Subcutaneous adipose tissue (tissue), 4 donors: Measurements from ENCODE around the gene CPT1B. TPM values are rescaled to one million over a fixed set of nuclear protein-coding genes. Genes with fewer than 3 reads are reported as not detected.

Experiments used
- total RNA-seq, 4 donors: library from RNA; depleted of rRNA; stranded (reverse); fragments of >200 nt; gene quantifications; one replicate each; pipeline ENCODE4 v1.1.0, GENCODE V29; 2016
- TF ChIP-seq, protein P1 (sequence below): fragments of 450-650 bp; IDR thresholded peaks from one replicate; pipeline ENCODE4 v1.5.1; 2016; ENCODE audit warnings: low read depth, mild to moderate bottlenecking, control low read depth, antibody characterized with exemption, moderate library complexity

Gene CPT1B
- total RNA-seq, 4 donors from 2014 or later: 7.8 to 20.3 (median 10.8) TPM

DNA sequence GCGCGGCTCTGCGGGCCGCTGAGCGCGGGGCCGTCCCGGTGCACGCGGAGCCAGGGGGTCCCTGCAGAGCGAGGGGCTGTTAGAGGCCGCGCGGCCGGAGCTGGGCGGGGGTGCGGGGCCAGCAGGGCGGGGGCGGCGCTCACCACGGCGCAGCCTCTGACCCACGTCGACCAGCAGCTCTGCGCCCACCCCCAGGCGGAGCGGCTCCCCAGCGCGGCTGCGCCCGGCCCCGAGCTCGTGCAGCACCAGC, 52.4 kb downstream of the CPT1B start:
- TF ChIP-seq, protein P1, sequence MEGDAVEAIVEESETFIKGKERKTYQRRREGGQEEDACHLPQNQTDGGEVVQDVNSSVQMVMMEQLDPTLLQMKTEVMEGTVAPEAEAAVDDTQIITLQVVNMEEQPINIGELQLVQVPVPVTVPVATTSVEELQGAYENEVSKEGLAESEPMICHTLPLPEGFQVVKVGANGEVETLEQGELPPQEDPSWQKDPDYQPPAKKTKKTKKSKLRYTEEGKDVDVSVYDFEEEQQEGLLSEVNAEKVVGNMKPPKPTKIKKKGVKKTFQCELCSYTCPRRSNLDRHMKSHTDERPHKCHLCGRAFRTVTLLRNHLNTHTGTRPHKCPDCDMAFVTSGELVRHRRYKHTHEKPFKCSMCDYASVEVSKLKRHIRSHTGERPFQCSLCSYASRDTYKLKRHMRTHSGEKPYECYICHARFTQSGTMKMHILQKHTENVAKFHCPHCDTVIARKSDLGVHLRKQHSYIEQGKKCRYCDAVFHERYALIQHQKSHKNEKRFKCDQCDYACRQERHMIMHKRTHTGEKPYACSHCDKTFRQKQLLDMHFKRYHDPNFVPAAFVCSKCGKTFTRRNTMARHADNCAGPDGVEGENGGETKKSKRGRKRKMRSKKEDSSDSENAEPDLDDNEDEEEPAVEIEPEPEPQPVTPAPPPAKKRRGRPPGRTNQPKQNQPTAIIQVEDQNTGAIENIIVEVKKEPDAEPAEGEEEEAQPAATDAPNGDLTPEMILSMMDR: no peak

DNA sequence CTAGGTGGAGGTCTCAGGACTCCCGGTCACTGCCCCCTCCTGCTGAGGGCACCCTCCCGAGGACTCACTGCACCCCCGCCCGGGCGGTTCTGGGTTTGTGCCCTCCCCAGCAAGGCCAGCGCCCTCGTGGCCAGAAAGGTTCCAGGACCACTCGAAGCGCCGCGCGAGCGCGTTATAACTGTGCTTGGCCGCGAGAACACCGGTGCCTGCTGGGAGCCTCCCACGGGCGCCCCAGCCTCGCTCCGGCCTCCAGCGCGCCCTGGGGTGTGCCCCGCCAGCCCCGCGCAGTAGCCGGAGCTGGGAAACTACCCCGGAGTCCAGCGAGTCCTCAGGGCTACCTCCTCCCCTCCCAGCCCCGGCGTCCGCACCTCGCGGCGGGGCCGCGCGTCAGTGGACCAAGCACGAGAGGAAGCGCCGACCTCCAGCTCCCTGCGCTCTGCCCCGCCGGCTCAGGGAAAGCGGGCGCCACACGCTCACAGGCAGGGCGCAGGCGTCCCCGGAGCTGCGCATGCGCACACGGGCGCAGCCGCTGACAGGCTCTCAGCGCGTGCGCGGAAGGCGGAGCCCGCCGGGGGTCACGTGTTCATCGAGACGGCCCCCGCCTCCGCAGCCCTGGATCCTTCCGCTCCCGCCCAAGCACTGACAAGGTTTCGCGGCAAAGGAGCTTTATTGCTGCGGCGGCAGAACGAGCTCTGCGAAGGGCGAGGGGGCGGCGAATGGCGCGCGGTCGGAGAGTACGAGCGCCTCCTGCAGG, 52.9 kb downstream of the CPT1B start, which contains the start of gene SCO2:
Gene SCO2, minus strand, starts transcription at position 495 of the 754 bp plus-strand sequence. CDS start 1,187 bp downstream, outside the sequence.
- TF ChIP-seq, protein P1: no peak

DNA sequence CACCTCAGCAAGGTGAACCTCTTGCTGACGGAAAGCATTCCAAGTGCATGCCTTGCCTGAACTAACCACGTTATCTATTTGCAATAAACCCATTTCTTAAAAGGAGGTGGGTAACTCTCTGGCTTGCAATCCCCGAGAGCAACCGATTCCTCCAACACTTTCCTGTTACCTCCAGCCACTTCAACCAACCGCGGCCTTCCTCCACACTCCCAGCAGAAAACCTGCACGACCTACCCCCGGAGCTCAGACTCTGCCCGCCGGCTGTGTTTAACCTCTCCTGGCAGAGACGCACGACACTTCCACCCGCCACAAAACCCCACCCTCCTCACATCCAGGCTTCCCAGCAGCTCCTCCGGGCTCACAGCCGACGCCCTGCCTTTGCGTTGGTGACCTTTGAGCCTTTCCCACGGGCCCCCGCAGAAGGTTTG, 53.5 kb downstream of the CPT1B start:
- TF ChIP-seq, protein P1: no peak

DNA sequence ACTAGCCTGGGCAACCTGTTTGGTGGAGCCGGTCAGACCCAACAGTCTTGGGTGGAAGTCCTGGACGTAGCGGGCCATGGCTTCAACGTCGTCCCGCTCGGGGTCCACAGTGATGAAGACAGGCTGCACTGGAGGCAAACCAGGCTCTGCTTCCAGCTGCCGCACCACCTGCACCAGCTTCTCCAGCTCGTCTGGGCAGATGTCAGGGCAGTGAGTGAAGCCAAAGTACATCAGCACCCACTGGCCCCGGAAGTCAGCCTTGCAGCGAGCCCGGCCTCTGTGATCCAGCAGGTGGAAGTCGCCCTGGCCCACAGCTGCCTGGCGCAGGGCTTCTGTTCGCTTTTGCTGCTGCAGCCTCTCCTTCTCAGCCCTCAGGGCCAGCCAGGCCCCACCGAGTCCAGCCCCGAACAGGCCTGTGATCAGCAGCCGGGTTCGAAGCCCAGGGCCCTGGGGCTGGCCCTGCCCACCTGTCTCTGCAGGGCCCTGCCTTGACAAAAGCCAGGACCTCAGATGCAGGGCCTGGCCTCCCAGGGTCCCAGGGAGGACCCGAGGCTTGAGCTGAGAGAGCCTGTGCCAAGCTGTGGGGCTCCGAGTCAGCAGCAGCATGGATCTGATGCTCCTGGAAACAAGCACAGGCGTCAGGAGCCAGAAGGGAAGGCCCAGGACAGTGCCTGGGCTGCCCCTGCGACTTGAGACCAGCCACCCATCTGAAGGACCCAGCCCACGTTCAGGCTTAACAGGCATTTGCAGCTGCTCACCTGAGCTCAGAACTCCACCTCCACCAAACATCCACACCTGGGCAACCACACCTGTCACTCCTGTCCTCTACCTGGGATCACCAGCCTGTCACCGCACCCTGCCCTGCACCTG, 54.2 kb downstream of the CPT1B start:
- TF ChIP-seq, protein P1: no peak

DNA sequence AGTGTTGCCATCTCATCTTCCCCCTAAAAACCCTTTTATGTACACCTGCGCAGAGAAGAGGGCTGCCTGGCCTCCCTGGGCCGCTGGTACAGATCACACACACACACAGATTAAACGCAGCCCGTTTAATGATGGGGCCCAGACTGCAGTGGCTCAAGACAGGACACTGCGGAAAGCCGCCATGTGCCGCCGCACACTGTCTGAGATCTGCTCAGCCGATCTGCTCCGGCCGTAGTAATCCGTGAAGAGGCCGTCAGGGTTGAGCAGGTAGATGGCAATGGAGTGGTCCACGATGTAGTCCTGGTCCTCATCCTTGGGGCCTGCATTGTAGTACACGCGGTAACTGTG, 54.8 kb downstream of the CPT1B start:
- TF ChIP-seq, protein P1: no peak

DNA sequence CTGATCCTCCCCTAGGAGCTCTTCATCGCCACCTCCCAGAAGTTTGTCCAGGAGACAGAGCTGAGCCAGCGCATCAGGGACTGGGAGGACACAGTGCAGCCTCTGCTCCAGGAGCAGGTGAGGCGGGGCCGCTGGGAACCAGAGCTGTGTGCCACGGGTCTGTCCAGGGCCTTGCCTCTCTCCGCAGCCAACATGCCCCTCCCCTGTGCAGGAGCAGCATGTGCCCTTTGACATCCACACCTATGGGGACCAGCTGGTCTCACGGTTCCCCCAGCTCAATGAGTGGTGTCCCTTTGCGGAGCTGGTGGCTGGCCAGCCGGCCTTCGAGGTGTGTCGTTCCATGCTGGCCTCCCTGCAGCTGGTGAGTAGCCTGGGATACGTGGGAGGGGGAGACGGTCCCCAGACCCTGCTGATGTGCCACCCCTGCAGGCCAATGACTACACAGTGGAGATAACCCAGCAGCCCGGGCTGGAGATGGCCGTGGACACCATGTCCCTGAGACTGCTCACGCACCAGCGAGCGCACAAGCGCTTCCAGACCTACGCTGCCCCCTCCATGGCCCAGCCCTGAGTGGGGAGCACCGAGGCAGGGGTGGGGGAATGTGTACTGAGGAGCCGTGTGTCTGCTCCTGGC, 55.3 kb downstream of the CPT1B start:
- TF ChIP-seq, protein P1: no peak
